ENCODE data around the gene LRRC49. TPM values are rescaled to one million over a fixed set of nuclear protein-coding genes. Genes with fewer than 3 reads are reported as not detected.

Gene LRRC49
- total RNA-seq, 4 donors from 2014 or later, result 3.3 to 12.6 (median 3.6) TPM

DNA sequence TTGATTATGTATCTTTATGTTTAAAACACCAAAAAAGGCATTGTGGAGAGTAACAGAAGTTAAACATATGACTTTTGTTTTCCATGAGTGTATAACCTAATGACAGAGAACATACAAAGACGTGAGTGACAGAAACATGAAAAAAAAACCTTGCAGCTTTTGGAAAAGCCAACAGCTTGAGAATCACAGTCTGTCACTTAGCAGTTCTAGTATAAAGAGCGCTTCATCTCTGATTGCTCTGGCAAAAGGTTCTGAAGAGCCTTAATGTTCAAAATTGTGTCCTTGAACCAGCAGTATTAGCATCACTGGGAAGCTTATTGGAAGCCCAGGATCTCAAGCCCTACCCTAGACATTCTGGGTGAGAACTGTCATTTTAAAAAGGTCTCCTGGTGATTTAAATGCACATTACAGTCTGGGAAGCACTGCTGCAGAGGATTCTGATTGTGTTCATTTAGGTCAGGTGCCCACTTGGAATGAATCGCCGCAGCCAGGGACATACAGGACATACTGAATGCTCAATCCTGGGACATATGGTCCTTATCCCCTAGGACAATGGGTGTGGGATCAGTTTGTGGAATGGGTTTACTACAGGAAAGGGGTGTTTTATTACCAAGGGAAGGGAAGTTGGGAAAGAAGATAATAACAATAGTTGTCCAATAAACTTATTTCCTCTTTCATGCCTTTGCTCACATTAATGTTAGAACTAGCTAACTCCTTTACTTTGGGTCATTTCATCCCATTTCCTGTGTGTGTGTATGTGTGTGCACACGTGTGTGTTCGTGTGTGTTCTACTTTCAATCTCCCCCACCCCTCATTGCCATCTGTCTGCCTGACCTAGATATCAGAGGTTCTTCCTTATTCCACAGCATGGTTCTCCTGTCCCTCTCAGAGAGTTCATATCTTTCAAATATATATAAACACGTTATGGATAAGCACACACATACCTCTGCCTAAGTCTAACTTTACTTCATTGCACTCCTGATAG lies 55.0 kb downstream of the LRRC49 start:
- TF ChIP-seq EP300 (IDR thresholded peaks at IDR 0.05) (no peak), POLR2AphosphoS5 (IDR thresholded peaks at IDR 0.05) (no peak)
- TF ChIP-seq, protein P1, sequence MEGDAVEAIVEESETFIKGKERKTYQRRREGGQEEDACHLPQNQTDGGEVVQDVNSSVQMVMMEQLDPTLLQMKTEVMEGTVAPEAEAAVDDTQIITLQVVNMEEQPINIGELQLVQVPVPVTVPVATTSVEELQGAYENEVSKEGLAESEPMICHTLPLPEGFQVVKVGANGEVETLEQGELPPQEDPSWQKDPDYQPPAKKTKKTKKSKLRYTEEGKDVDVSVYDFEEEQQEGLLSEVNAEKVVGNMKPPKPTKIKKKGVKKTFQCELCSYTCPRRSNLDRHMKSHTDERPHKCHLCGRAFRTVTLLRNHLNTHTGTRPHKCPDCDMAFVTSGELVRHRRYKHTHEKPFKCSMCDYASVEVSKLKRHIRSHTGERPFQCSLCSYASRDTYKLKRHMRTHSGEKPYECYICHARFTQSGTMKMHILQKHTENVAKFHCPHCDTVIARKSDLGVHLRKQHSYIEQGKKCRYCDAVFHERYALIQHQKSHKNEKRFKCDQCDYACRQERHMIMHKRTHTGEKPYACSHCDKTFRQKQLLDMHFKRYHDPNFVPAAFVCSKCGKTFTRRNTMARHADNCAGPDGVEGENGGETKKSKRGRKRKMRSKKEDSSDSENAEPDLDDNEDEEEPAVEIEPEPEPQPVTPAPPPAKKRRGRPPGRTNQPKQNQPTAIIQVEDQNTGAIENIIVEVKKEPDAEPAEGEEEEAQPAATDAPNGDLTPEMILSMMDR (IDR thresholded peaks at IDR 0.05), result no peak
- DNase-seq (ENCODE audit: low spot score in 2 of 2), result no peak
- H3K9me3 ChIP-seq, result no peaks in the 10 kb centered on the region
- no peaks in the 10 kb centered on the region for H3K27me3 ChIP-seq
- H3K4me1 ChIP-seq, result no peaks in the 10 kb centered on the region
- 71% methylated on average over 7 of the region's 7 CpGs for WGBS
- H3K36me3 ChIP-seq, result no peaks in the 10 kb centered on the region
- no peak overlapping the region for H3K27ac ChIP-seq
- no peak overlapping the region for H3K4me3 ChIP-seq

- H3K4me1 ChIP-seq, result no peaks in the 10 kb centered on the region
- no peak overlapping the region for H3K4me3 ChIP-seq
- no peaks in the 10 kb centered on the region for H3K36me3 ChIP-seq
- no peak for DNase-seq (ENCODE audit: low spot score in 2 of 2)
- no peaks in the 10 kb centered on the region for H3K27me3 ChIP-seq
- H3K9me3 ChIP-seq, result no peaks in the 10 kb centered on the region
- no peak overlapping the region for H3K27ac ChIP-seq
- TF ChIP-seq POLR2AphosphoS5 (IDR thresholded peaks at IDR 0.05) (no peak), EP300 (IDR thresholded peaks at IDR 0.05) (no peak), POLR2A (IDR thresholded peaks at IDR 0.05) (no peak)
- TF ChIP-seq, protein P1 (IDR thresholded peaks at IDR 0.05), result no peak
Measured at GRCh38 chr15:70950953-70951352, 58.3 kb downstream of the LRRC49 start.

DNA sequence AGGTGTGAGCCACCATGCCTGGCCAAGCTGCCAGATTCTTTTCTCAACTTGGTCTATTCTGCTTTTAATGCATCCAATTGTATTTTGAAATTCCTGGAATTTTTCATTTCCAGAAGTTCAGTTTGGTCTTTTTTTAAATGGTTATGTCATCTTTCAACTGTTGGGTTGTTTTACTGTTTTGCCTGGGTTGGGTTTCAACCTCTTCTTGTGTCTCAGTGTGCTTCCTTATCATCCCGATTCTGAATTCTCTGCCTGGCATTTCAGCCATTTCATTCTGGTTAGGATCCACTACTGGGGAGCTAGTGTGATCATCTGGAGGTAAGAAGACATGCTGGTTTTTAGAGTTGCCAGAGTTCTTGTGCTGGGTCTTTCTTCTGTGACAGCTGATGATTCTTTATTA lies 61.5 kb downstream of the LRRC49 start:
- H3K4me1 ChIP-seq, result no peaks in the 10 kb centered on the region
- H3K27me3 ChIP-seq, result no peaks in the 10 kb centered on the region
- 82% methylated on average over 1 of the region's 1 CpG for WGBS
- TF ChIP-seq POLR2A (IDR thresholded peaks at IDR 0.05), result no peak
- TF ChIP-seq EP300 (IDR thresholded peaks at IDR 0.05), result no peak
- TF ChIP-seq, protein P1 (IDR thresholded peaks at IDR 0.05), result no peak
- no peak for TF ChIP-seq POLR2AphosphoS5 (IDR thresholded peaks at IDR 0.05)
- DNase-seq (ENCODE audit: low spot score in 2 of 2), result no peak
- no peak overlapping the region for H3K27ac ChIP-seq
- no peaks in the 10 kb centered on the region for H3K36me3 ChIP-seq
- no peak overlapping the region for H3K4me3 ChIP-seq
- H3K9me3 ChIP-seq, result no peaks in the 10 kb centered on the region

- TF ChIP-seq, protein P1 (IDR thresholded peaks at IDR 0.05), result no peak
- TF ChIP-seq POLR2A (IDR thresholded peaks at IDR 0.05) (no peak), EP300 (IDR thresholded peaks at IDR 0.05) (no peak), POLR2AphosphoS5 (IDR thresholded peaks at IDR 0.05) (no peak)
- no peaks in the 10 kb centered on the region for H3K27me3 ChIP-seq
- H3K4me3 ChIP-seq, result no peak overlapping the region
- H3K9me3 ChIP-seq, result no peaks in the 10 kb centered on the region
- no peak overlapping the region for H3K27ac ChIP-seq
- WGBS, result 91% methylated on average over 6 of the region's 6 CpGs
- H3K4me1 ChIP-seq, result no peaks in the 10 kb centered on the region
- no peak for DNase-seq (ENCODE audit: low spot score in 2 of 2)
- no peaks in the 10 kb centered on the region for H3K36me3 ChIP-seq
Measured at GRCh38 chr15:70954733-70955132, 62.1 kb downstream of the LRRC49 start.

GRCh38 chr15:70955151-70955550 lies 62.5 kb downstream of the LRRC49 start:
- Histone ChIP-seq H3K4me1 (no peaks in the 10 kb centered on the region), H3K27me3 (no peaks in the 10 kb centered on the region), H3K36me3 (no peaks in the 10 kb centered on the region), H3K27ac (no peak overlapping the region), H3K9me3 (no peaks in the 10 kb centered on the region), H3K4me3 (no peak overlapping the region)
- no peak for TF ChIP-seq EP300 (IDR thresholded peaks at IDR 0.05)
- no peak for TF ChIP-seq POLR2A (IDR thresholded peaks at IDR 0.05)
- TF ChIP-seq, protein P1 (IDR thresholded peaks at IDR 0.05), result no peak
- TF ChIP-seq POLR2AphosphoS5 (IDR thresholded peaks at IDR 0.05), result no peak
- no peak for DNase-seq (ENCODE audit: low spot score in 2 of 2)
